ENCODE measurements around the gene CHTOP. TPM values are rescaled to one million over a fixed set of nuclear protein-coding genes. Genes with fewer than 3 reads are reported as not detected.
"Not testable (repeated sequence)": the region's sequence is repeated elsewhere in the genome, so short reads cannot be mapped to it uniquely, and the experiment has no call there.

The CHTOP gene
- total RNA-seq (10 to 100 TPM; 95.9 to 98.9 TPM), polyA plus RNA-seq (70.2 TPM)

- Mint-ChIP-seq H3K27ac (peak within 1 kb of the TSS; percentile 97 to 100 (median 100)), H3K36me3 (peaks cover 6 to 42% (median 6%) of the 10 kb centered on the region in 3 donors), H3K4me1 (peaks cover 29 to 48% (median 44%) of the 10 kb centered on the region in 3 donors), H3K9me3 (no peaks in the 10 kb centered on the region), H3K27me3 (peaks cover 0 to 2% of the 10 kb centered on the region in 2 donors), H3K4me3 (peak within 1 kb of the TSS; percentile 97 to 100 (median 99))
- no peaks in the 10 kb centered on the region for H3K9me3 ChIP-seq (ENCODE audit: low read length)
- peak within 1 kb of the TSS; percentile 100 for H3K27ac ChIP-seq (ENCODE audit: low read depth, low read length)
- H3K27me3 ChIP-seq (ENCODE audit: insufficient read depth, low read length, poor library complexity, severe bottlenecking): no peaks in the 10 kb centered on the region
- peaks cover 31% of the 10 kb centered on the region for H3K4me1 ChIP-seq (ENCODE audit: insufficient read depth, low read length)
- POLR2A ChIA-PET: interaction anchor here (0.5 to 2.2 kb wide), 20 partner anchors 9 to 586 kb away, joined by 3 to 24 read pairs (median 6); partner anchors contain the start of genes CREB3L4, ILF2, INTS3 and NPR1
- H3K4me3 ChIP-seq (ENCODE audit: low read length): peak within 1 kb of the TSS; percentile 99
- peak; percentile 89 to 98 (median 96) for DNase-seq
- peaks cover 28% of the 10 kb centered on the region for H3K36me3 ChIP-seq (ENCODE audit: insufficient read depth, low read length)
- CTCF ChIA-PET: interaction anchor here (0.8 to 1.6 kb wide), 8 partner anchors 9 to 1175 kb away, joined by 3 to 5 read pairs (median 3); partner anchors contain the start of gene RAB13
These were observed at the start of gene CHTOP for GRCh38 chr1:153633754-153634665. Gene CHTOP (plus strand): TSS chr1:153634066. CDS start chr1:153636589, 2,523 bp downstream.

- no peaks in the 10 kb centered on the region for H3K4me1 ChIP-seq (ENCODE audit: insufficient read depth, low read length)
- DNase-seq: no peak
- no peak overlapping the region for H3K4me3 ChIP-seq (ENCODE audit: low read length)
- H3K4me1 Mint-ChIP-seq: no peaks in the 10 kb centered on the region
- peaks cover 8 to 9% of the 10 kb centered on the region in 2 donors for H3K27me3 Mint-ChIP-seq
- H3K9me3 ChIP-seq (ENCODE audit: low read length): no peaks in the 10 kb centered on the region
- ChIA-PET CTCF (interaction anchor here (0.8 kb wide), 1 partner anchor 90 kb away, joined by 3 read pairs; no protein-coding TSS in a partner anchor), POLR2A (no interaction called here)
- no peak overlapping the region for H3K4me3 Mint-ChIP-seq
- no peaks in the 10 kb centered on the region for H3K9me3 Mint-ChIP-seq
- no peaks in the 10 kb centered on the region for H3K36me3 ChIP-seq (ENCODE audit: insufficient read depth, low read length)
- no peaks in the 10 kb centered on the region for H3K36me3 Mint-ChIP-seq
- H3K27ac Mint-ChIP-seq: no peak overlapping the region
- peaks cover 4% of the 10 kb centered on the region for H3K27me3 ChIP-seq (ENCODE audit: insufficient read depth, low read length, poor library complexity, severe bottlenecking)
- H3K27ac ChIP-seq (ENCODE audit: low read depth, low read length): no peak overlapping the region
These were observed 48.9 kb upstream of the CHTOP start for GRCh38 chr1:153585006-153585405.

- no peak for DNase-seq
- Mint-ChIP-seq H3K27me3 (peaks cover 7 to 9% of the 10 kb centered on the region in 2 donors), H3K4me1 (no peaks in the 10 kb centered on the region), H3K9me3 (no peaks in the 10 kb centered on the region), H3K36me3 (no peaks in the 10 kb centered on the region), H3K27ac (no peak overlapping the region), H3K4me3 (no peak overlapping the region)
- Histone ChIP-seq H3K27me3 (ENCODE audit: insufficient read depth, low read length, poor library complexity, severe bottlenecking) (peaks cover 4% of the 10 kb centered on the region), H3K9me3 (ENCODE audit: low read length) (no peaks in the 10 kb centered on the region), H3K27ac (ENCODE audit: low read depth, low read length) (no peak overlapping the region), H3K4me3 (ENCODE audit: low read length) (no peak overlapping the region), H3K4me1 (ENCODE audit: insufficient read depth, low read length) (no peaks in the 10 kb centered on the region), H3K36me3 (ENCODE audit: insufficient read depth, low read length) (no peaks in the 10 kb centered on the region)
- ChIA-PET CTCF (interaction anchor here (1.3 kb wide), 1 partner anchor 18 kb away, joined by 3 read pairs; no protein-coding TSS in a partner anchor), POLR2A (no interaction called here)
These were observed 47.5 kb upstream of the CHTOP start for GRCh38 chr1:153586347-153586746.

- no peak overlapping the region for H3K27ac ChIP-seq (ENCODE audit: low read depth, low read length)
- H3K27ac Mint-ChIP-seq: no peak overlapping the region
- H3K9me3 Mint-ChIP-seq: no peaks in the 10 kb centered on the region
- no peak for DNase-seq
- no peak overlapping the region for H3K4me3 Mint-ChIP-seq
- no peaks in the 10 kb centered on the region for H3K36me3 ChIP-seq (ENCODE audit: insufficient read depth, low read length)
- ChIA-PET POLR2A (no interaction called here), CTCF (no interaction called here)
- no peaks in the 10 kb centered on the region for H3K4me1 ChIP-seq (ENCODE audit: insufficient read depth, low read length)
- H3K27me3 Mint-ChIP-seq: peaks cover 7 to 9% of the 10 kb centered on the region in 2 donors
- H3K27me3 ChIP-seq (ENCODE audit: insufficient read depth, low read length, poor library complexity, severe bottlenecking): peaks cover 4% of the 10 kb centered on the region
- no peaks in the 10 kb centered on the region for H3K36me3 Mint-ChIP-seq
- no peak overlapping the region for H3K4me3 ChIP-seq (ENCODE audit: low read length)
- H3K4me1 Mint-ChIP-seq: no peaks in the 10 kb centered on the region
- H3K9me3 ChIP-seq (ENCODE audit: low read length): no peaks in the 10 kb centered on the region
These were observed 46.6 kb upstream of the CHTOP start for GRCh38 chr1:153587314-153587713.

GRCh38 chr1:153588033-153588432 is 45.8 kb upstream of the CHTOP start:
- H3K36me3 Mint-ChIP-seq; H3K27ac Mint-ChIP-seq; H3K9me3 Mint-ChIP-seq; H3K27me3 ChIP-seq (ENCODE audit: insufficient read depth, low read length, poor library complexity, severe bottlenecking); H3K4me1 ChIP-seq (ENCODE audit: insufficient read depth, low read length); H3K27ac ChIP-seq (ENCODE audit: low read depth, low read length); DNase-seq; CTCF ChIA-PET; POLR2A ChIA-PET; H3K4me3 Mint-ChIP-seq; H3K36me3 ChIP-seq (ENCODE audit: insufficient read depth, low read length); H3K9me3 ChIP-seq (ENCODE audit: low read length); H3K4me3 ChIP-seq (ENCODE audit: low read length); H3K4me1 Mint-ChIP-seq; H3K27me3 Mint-ChIP-seq: not testable (repeated sequence)

GRCh38 chr1:153588482-153588881 is 45.4 kb upstream of the CHTOP start:
- peaks cover 7 to 9% of the 10 kb centered on the region in 2 donors for H3K27me3 Mint-ChIP-seq
- Histone ChIP-seq H3K36me3 (ENCODE audit: insufficient read depth, low read length) (no peaks in the 10 kb centered on the region), H3K27ac (ENCODE audit: low read depth, low read length) (no peak overlapping the region), H3K4me3 (ENCODE audit: low read length) (no peak overlapping the region), H3K27me3 (ENCODE audit: insufficient read depth, low read length, poor library complexity, severe bottlenecking) (peaks cover 4% of the 10 kb centered on the region), H3K9me3 (ENCODE audit: low read length) (no peaks in the 10 kb centered on the region), H3K4me1 (ENCODE audit: insufficient read depth, low read length) (no peaks in the 10 kb centered on the region)
- DNase-seq: no peak
- no peaks in the 10 kb centered on the region for H3K4me1 Mint-ChIP-seq
- H3K27ac Mint-ChIP-seq: no peak overlapping the region
- POLR2A ChIA-PET: no interaction called here
- H3K9me3 Mint-ChIP-seq: no peaks in the 10 kb centered on the region
- no peaks in the 10 kb centered on the region for H3K36me3 Mint-ChIP-seq
- CTCF ChIA-PET: no interaction called here
- H3K4me3 Mint-ChIP-seq: no peak overlapping the region

GRCh38 chr1:153592748-153593147 is 41.1 kb upstream of the CHTOP start:
- Histone ChIP-seq H3K4me3 (ENCODE audit: low read length) (no peak overlapping the region), H3K27ac (ENCODE audit: low read depth, low read length) (no peak overlapping the region), H3K27me3 (ENCODE audit: insufficient read depth, low read length, poor library complexity, severe bottlenecking) (no peaks in the 10 kb centered on the region), H3K4me1 (ENCODE audit: insufficient read depth, low read length) (no peaks in the 10 kb centered on the region), H3K9me3 (ENCODE audit: low read length) (no peaks in the 10 kb centered on the region), H3K36me3 (ENCODE audit: insufficient read depth, low read length) (no peaks in the 10 kb centered on the region)
- Mint-ChIP-seq H3K27ac (no peak overlapping the region), H3K27me3 (no peaks in the 10 kb centered on the region), H3K4me3 (no peak overlapping the region), H3K9me3 (no peaks in the 10 kb centered on the region), H3K36me3 (no peaks in the 10 kb centered on the region), H3K4me1 (no peaks in the 10 kb centered on the region)
- no peak for DNase-seq
- ChIA-PET POLR2A (no interaction called here), CTCF (interaction anchor here (1.2 kb wide), 1 partner anchor 82 kb away, joined by 3 read pairs; no protein-coding TSS in a partner anchor)

GRCh38 chr1:153597206-153597605 is 36.7 kb upstream of the CHTOP start:
- H3K4me3 Mint-ChIP-seq: no peak overlapping the region
- no peaks in the 10 kb centered on the region for H3K36me3 Mint-ChIP-seq
- H3K4me1 Mint-ChIP-seq: peaks cover 0 to 4% (median 3%) of the 10 kb centered on the region in 3 donors
- no peaks in the 10 kb centered on the region for H3K9me3 ChIP-seq (ENCODE audit: low read length)
- H3K27me3 Mint-ChIP-seq: peaks cover 0 to 1% of the 10 kb centered on the region in 2 donors
- H3K36me3 ChIP-seq (ENCODE audit: insufficient read depth, low read length): no peaks in the 10 kb centered on the region
- no peak for DNase-seq
- no peaks in the 10 kb centered on the region for H3K9me3 Mint-ChIP-seq
- H3K27ac ChIP-seq (ENCODE audit: low read depth, low read length): no peak overlapping the region
- CTCF ChIA-PET: no interaction called here
- H3K4me3 ChIP-seq (ENCODE audit: low read length): no peak overlapping the region
- no peaks in the 10 kb centered on the region for H3K27me3 ChIP-seq (ENCODE audit: insufficient read depth, low read length, poor library complexity, severe bottlenecking)
- POLR2A ChIA-PET: no interaction called here
- H3K4me1 ChIP-seq (ENCODE audit: insufficient read depth, low read length): no peaks in the 10 kb centered on the region
- H3K27ac Mint-ChIP-seq: no peak overlapping the region

Measured in CD8-positive, alpha-beta memory T cell (primary cell).